ENCODE data around the gene USP8.

Gene USP8

DNA sequence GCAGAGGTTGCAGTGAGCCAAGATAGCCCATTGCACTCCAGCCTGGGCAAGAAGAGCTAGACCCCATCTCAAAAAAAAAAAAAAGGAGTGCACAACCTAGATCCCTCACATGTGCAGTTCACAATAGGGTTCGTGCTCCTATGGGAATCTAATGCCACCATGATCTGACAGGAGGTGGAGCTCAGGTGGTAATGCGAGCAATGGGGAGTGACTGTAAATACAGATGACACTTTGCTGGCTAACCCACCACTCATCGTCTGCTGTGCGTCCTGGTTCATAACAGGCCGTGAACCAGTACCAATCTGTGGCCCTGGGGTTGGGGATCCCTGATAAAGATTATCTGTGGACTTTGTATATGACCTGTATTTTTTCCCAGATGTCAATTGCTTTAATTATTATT is 16.7 kb downstream of the USP8 start:
- H3K4me3 ChIP-seq (replicated peaks; ENCODE audit: low read depth, low read length): no peak overlapping the region
- TF ChIP-seq, protein P1, sequence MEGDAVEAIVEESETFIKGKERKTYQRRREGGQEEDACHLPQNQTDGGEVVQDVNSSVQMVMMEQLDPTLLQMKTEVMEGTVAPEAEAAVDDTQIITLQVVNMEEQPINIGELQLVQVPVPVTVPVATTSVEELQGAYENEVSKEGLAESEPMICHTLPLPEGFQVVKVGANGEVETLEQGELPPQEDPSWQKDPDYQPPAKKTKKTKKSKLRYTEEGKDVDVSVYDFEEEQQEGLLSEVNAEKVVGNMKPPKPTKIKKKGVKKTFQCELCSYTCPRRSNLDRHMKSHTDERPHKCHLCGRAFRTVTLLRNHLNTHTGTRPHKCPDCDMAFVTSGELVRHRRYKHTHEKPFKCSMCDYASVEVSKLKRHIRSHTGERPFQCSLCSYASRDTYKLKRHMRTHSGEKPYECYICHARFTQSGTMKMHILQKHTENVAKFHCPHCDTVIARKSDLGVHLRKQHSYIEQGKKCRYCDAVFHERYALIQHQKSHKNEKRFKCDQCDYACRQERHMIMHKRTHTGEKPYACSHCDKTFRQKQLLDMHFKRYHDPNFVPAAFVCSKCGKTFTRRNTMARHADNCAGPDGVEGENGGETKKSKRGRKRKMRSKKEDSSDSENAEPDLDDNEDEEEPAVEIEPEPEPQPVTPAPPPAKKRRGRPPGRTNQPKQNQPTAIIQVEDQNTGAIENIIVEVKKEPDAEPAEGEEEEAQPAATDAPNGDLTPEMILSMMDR (IDR thresholded peaks at IDR 0.05; ENCODE audit: low read length, missing control alignments): no peak
- DNase-seq (ENCODE audit: low read depth): no peak

DNA sequence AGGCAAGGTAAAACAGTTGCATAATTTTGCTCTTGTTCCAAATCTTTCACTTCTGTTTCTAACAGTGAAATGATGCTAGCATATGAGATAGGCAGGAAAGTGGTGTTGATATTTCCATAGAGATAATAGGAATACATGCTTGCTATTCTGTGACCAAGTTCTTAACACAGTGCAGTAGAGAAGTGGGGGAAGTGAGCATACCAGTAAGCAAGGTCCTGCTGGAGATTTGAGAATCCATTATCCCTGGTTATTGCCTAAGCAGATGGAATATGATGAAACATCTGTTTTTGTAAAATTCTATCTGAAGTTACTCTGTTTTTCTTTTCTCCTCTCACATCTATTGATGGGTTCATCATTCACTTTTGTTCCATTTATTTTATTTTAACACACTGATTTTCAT is 28.7 kb downstream of the USP8 start:
- DNase-seq (ENCODE audit: low read depth): peak; percentile 57
- TF ChIP-seq, protein P1 (IDR thresholded peaks at IDR 0.05; ENCODE audit: low read length, missing control alignments): no peak
- H3K4me3 ChIP-seq (replicated peaks; ENCODE audit: low read depth, low read length): no peak overlapping the region

- TF ChIP-seq, protein P1 (IDR thresholded peaks at IDR 0.05; ENCODE audit: low read length, missing control alignments): no peak
- no peak overlapping the region for H3K4me3 ChIP-seq (replicated peaks; ENCODE audit: low read depth, low read length)
- peak; percentile 9 for DNase-seq (ENCODE audit: low read depth)
These were observed 34.3 kb downstream of the USP8 start for GRCh38 chr15:50458348-50459112.

- peak; percentile 33 for DNase-seq (ENCODE audit: low read depth)
- TF ChIP-seq, protein P1 (IDR thresholded peaks at IDR 0.05; ENCODE audit: low read length, missing control alignments): no peak
- H3K4me3 ChIP-seq (replicated peaks; ENCODE audit: low read depth, low read length): no peak overlapping the region
These were observed 39.5 kb downstream of the USP8 start for GRCh38 chr15:50463423-50464358.

DNA sequence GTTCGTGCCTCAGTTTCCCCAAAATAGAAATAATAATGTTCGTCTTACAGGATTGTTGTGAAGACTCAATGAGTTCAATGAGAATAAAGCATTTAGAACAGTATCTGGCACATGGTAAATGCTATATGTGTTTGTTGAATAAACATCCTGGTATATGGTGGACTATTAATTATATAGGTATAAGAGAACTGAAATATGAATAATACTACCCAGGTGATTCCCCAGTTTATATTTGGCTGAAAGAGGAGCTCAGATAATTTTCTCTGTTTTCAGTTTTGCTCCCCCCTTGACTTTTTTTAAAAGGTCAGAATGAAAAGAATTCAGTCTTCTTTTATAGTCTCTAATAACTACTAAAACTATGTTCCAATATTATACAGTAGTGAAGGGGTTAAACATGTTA is 46.9 kb downstream of the USP8 start:
- H3K4me3 ChIP-seq (replicated peaks; ENCODE audit: low read depth, low read length): no peak overlapping the region
- TF ChIP-seq, protein P1 (IDR thresholded peaks at IDR 0.05; ENCODE audit: low read length, missing control alignments): no peak
- no peak for DNase-seq (ENCODE audit: low read depth)

GRCh38 chr15:50476143-50476542 is 51.9 kb downstream of the USP8 start:
- TF ChIP-seq, protein P1 (IDR thresholded peaks at IDR 0.05; ENCODE audit: low read length, missing control alignments): no peak
- DNase-seq (ENCODE audit: low read depth): no peak
- no peak overlapping the region for H3K4me3 ChIP-seq (replicated peaks; ENCODE audit: low read depth, low read length)
